ENCODE measurements around the gene TUFT1.

TUFT1 gene

DNA sequence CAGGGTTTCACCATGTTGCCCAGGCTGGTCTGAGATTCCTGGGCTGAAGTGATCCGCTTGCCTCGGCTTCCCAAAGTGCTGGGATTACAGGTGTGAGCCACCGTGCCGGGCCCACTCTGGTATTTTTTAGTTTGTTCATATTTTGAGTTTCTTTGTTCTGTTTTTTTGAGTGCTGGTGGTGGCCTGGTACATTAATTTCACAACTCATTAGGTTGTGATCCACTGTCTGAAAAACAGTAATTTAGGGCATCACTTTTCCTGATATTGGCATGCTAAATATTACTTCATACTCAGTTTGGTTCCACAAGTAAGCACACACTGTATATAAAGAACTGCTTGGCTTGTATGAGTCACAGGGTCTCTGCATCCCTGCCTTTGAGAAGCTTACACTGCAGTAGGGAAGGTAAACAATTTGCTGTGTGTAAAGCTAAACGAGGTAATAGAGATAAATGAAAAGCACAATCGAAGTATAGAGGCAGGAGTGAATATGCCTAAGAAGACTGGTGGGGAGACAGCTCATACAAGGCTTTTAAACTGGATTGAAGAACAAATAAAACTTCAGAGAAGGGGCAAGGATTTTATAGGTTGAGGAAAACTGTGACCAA, 79.5 kb downstream of the TUFT1 start:
- ChIA-PET POLR2A (no interaction called here), CTCF (interaction anchor here (1.4 to 3.1 kb wide), 5 partner anchors 9 to 84 kb away, joined by 3 to 21 read pairs (median 4); no protein-coding TSS in a partner anchor)
- H3K4me3 ChIP-seq (ENCODE audit: low read depth, low read length) = no peak overlapping the region
- no peak for DNase-seq (ENCODE audit: low read depth, low spot score)
- TF ChIP-seq, protein P1, sequence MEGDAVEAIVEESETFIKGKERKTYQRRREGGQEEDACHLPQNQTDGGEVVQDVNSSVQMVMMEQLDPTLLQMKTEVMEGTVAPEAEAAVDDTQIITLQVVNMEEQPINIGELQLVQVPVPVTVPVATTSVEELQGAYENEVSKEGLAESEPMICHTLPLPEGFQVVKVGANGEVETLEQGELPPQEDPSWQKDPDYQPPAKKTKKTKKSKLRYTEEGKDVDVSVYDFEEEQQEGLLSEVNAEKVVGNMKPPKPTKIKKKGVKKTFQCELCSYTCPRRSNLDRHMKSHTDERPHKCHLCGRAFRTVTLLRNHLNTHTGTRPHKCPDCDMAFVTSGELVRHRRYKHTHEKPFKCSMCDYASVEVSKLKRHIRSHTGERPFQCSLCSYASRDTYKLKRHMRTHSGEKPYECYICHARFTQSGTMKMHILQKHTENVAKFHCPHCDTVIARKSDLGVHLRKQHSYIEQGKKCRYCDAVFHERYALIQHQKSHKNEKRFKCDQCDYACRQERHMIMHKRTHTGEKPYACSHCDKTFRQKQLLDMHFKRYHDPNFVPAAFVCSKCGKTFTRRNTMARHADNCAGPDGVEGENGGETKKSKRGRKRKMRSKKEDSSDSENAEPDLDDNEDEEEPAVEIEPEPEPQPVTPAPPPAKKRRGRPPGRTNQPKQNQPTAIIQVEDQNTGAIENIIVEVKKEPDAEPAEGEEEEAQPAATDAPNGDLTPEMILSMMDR (IDR thresholded peaks at IDR 0.05; ENCODE audit: insufficient read depth, low read length, missing control alignments) = no peak

DNA sequence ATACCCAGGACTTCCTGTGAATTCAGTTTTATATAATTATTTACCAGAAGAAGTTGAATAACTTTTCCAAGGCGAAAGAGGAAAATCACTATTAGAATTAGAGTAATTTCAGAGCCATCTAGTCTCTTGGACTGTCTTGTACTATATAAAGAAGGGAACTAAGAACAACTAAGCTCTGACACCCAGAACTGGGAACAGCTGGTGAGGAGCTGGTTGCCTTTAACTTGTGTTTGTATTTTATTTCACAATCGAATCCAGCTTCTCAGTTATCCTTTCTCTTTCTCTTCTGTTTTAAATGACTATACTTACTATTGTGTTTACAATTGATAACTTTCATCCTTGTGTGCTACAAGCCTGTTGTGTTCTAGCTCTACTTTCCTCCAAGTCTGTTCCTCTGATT, 80.2 kb downstream of the TUFT1 start:
- no peak overlapping the region for H3K4me3 ChIP-seq (ENCODE audit: low read depth, low read length)
- CTCF ChIA-PET = interaction anchor here (0.7 to 3.1 kb wide), 6 partner anchors 8 to 85 kb away, joined by 3 to 21 read pairs (median 3); no protein-coding TSS in a partner anchor
- TF ChIP-seq, protein P1 (IDR thresholded peaks at IDR 0.05; ENCODE audit: insufficient read depth, low read length, missing control alignments) = no peak
- DNase-seq (ENCODE audit: low read depth, low spot score) = no peak
- POLR2A ChIA-PET = no interaction called here

DNA sequence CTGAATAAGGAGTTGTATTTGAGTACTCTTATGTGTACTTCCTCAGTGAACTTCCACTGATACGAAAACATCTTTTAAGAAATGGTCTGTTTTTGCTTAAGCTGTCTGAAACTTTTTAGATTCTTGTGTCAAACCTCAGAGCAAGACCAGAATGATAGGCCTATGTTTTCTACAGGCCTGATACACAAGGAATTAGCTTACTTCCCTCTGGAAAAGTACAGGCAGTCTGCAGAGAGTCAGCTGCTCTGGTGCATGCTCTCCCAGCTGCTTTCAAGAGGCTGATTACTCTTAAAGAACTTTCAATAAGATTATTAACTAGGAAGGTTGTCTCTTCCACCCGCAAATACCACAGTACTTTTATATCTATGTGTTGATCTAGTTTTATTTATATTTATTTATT, 81.2 kb downstream of the TUFT1 start:
- POLR2A ChIA-PET = no interaction called here
- no peak overlapping the region for H3K4me3 ChIP-seq (ENCODE audit: low read depth, low read length)
- TF ChIP-seq, protein P1 (IDR thresholded peaks at IDR 0.05; ENCODE audit: insufficient read depth, low read length, missing control alignments) = no peak
- CTCF ChIA-PET = interaction anchor here (0.9 to 3.1 kb wide), 3 partner anchors 17 to 27 kb away, joined by 3 to 21 read pairs (median 3); no protein-coding TSS in a partner anchor
- no peak for DNase-seq (ENCODE audit: low read depth, low spot score)

DNA sequence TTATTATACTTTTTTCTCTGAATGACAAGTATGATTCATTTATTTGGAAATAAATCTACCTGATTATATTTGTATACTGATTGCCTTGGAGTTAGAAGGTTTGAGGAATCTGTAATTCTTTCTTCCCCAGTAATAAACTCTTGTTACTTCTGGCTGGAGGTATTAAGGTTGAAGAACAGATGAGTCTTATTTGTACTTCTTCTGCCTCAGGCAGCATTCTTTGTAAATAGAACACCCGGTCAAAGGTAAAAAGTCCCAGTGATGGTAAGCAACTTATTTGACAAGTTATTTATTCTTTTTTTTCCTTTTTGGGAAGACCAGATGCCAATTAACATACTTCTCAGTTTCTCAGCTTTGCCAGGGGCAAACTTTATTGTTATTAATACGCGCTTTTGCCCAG, 84.7 kb downstream of the TUFT1 start:
- DNase-seq (ENCODE audit: low read depth, low spot score) = no peak
- CTCF ChIA-PET = interaction anchor here (1.2 kb wide), 1 partner anchor 10 kb away, joined by 4 read pairs; no protein-coding TSS in a partner anchor
- POLR2A ChIA-PET = no interaction called here
- no peak overlapping the region for H3K4me3 ChIP-seq (ENCODE audit: low read depth, low read length)
- TF ChIP-seq, protein P1 (IDR thresholded peaks at IDR 0.05; ENCODE audit: insufficient read depth, low read length, missing control alignments) = no peak

DNA sequence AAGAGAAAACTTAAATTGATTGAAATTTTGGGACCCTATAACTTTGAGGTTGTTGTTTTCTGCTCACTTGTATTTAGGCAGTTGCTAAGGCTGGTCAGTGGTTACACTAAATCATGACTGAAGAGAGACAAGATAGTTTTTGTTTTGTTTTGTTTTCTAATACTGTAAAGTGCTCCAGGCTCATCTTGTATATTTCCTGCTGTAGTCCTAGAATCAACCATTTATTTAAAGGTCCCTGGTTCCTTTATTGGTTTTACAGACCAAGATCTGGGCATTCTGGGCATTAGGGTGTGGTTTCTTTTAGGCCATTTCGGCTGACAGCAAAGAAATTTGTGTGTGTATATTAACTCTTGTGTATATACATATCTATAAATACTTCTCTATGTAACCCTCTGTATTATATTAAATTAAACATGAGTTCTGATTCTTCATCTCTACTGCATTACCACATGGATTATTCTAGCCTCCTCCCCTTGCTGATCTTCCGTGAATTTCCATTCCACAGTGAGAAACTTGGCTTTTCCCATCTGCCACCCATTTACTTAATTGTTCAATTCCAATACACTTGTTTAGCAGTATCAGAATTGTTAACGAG, 86.7 kb downstream of the TUFT1 start:
- no peak for DNase-seq (ENCODE audit: low read depth, low spot score)
- TF ChIP-seq, protein P1 (IDR thresholded peaks at IDR 0.05; ENCODE audit: insufficient read depth, low read length, missing control alignments) = no peak
- no peak overlapping the region for H3K4me3 ChIP-seq (ENCODE audit: low read depth, low read length)
- ChIA-PET CTCF (no interaction called here), POLR2A (no interaction called here)

DNA sequence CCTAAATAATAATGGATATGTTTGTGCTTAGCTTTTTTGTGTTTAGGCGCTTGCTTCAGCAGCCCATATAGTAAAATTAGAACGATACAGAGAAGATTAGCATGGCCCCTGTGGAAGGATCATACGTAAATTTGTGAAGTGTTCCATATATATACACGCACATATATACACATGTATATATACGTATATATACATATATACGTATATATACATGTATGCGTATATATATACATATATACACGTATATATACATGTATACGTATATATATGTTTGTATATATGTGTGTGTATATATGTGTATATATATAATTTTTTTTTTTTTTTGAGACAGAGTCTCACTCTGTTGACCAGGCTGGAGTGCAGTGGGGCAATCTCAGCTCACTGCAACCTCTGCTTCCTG, 89.2 kb downstream of the TUFT1 start:
- ChIA-PET CTCF (interaction anchor here (1.2 kb wide), 1 partner anchor 9 kb away, joined by 5 read pairs; no protein-coding TSS in a partner anchor), POLR2A (no interaction called here)
- no peak overlapping the region for H3K4me3 ChIP-seq (ENCODE audit: low read depth, low read length)
- TF ChIP-seq, protein P1 (IDR thresholded peaks at IDR 0.05; ENCODE audit: insufficient read depth, low read length, missing control alignments) = no peak
- DNase-seq (ENCODE audit: low read depth, low spot score) = no peak

All from AG04449 (cell line).